Lung (tissue), 12 donors: Measurements from ENCODE around the gene CCDC27. TPM values are rescaled to one million over a fixed set of nuclear protein-coding genes. Genes with fewer than 3 reads are reported as not detected.
"Not testable (repeated sequence)": the region's sequence is repeated elsewhere in the genome, so short reads cannot be mapped to it uniquely, and the experiment has no call there.

ENCODE experiments used
- ATAC-seq: fragments of 200-7000 bp; cut with Tn5 transposase; one replicate; pipeline ENCODE4 v1.9.1; 2020; ENCODE audit warnings: moderate number of reproducible peaks; ENCODE audit not compliant: insufficient read depth, low FRiP score
- DNase-seq, 3 donors: peaks; one replicate each; pipeline ENCODE4 v3.0.0-alpha.2; 2013 to 2017
- H3K27ac ChIP-seq, 2 donors: one replicate each; pipeline ENCODE4 v1.5.1; 2013; ENCODE audit warnings: mild to moderate bottlenecking in 2 of 2, moderate library complexity in 2 of 2, control low read depth in 1 of 2, inconsistent platforms in 1 of 2, low read depth in 1 of 2, low read length in 1 of 2
- H3K27me3 ChIP-seq, 3 donors: one replicate each; pipeline ENCODE4 v1.5.1; 2013; ENCODE audit warnings: low read length in 2 of 3; ENCODE audit not compliant: control insufficient read depth in 3 of 3, insufficient read depth in 3 of 3
- H3K36me3 ChIP-seq, 4 donors: one replicate each; pipeline ENCODE4 v1.5.1; 2013; ENCODE audit warnings: low read length in 4 of 4, mild to moderate bottlenecking in 1 of 4, moderate library complexity in 1 of 4; ENCODE audit not compliant: control insufficient read depth in 4 of 4, insufficient read depth in 4 of 4
- H3K4me1 ChIP-seq, 5 donors: one replicate each; pipeline ENCODE4 v1.5.1; 2013; ENCODE audit warnings: low read length in 5 of 5, mild to moderate bottlenecking in 2 of 5, moderate library complexity in 1 of 5; ENCODE audit not compliant: control insufficient read depth in 5 of 5, insufficient read depth in 5 of 5
- H3K4me3 ChIP-seq: one replicate; pipeline ENCODE4 v1.5.1; 2013; ENCODE audit warnings: mild to moderate bottlenecking, control low read depth, moderate library complexity
- H3K9ac ChIP-seq, 2 donors: one replicate each; pipeline ENCODE4 v1.5.1; 2013; ENCODE audit warnings: low read length in 2 of 2, control low read depth in 1 of 2; ENCODE audit not compliant: insufficient read depth in 1 of 2
- H3K9me3 ChIP-seq, 4 donors: one replicate each; pipeline ENCODE4 v1.5.1; 2013; ENCODE audit warnings: low read length in 3 of 4, mild to moderate bottlenecking in 1 of 4, moderate library complexity in 1 of 4; ENCODE audit not compliant: control insufficient read depth in 4 of 4, insufficient read depth in 3 of 4
- CTCF ChIP-seq: IDR thresholded peaks from 2 replicates; pipeline ENCODE4 v1.5.1; 2012; ENCODE audit warnings: mild to moderate bottlenecking; ENCODE audit errors: control extremely low read depth, extremely low read depth
- WGBS, 2 donors: extraction: QIAGEN DNeasy Blood & Tissue Kit; methylation state at CpG; one replicate each; pipeline ENCODE4 v1.1.7; 2013; 5-methylcytosine and 5-hydroxymethylcytosine counted together
- polyA plus RNA-seq, 2 donors: library from polyadenylated mRNA; stranded (reverse); fragments of 200-250 nt; gene quantifications; one replicate each; pipeline ENCODE4 v1.2.1, GENCODE V29; 2013
- total RNA-seq, 2 donors: library from RNA; depleted of rRNA in 1 of 2; stranded (reverse); fragments of >200 nt in 1 of 2; gene quantifications; one replicate each; pipeline ENCODE4 v1.2.1, GENCODE V29; 2014 to 2021
- donor health status: control.
- donor health status: control.
- donor health status: Bipolar disorder and iron deficiency.
- donor health status: healthy.
- donor health status: DM: yes; HTN: yes; CAD: no.

CCDC27 gene
- total and polyA plus RNA-seq, 4 donors = not detected

GRCh38 chr1:3803905-3804626 lies 51.8 kb downstream of the CCDC27 start:
- WGBS, 2 donors = 73 to 85% methylated on average over 19 of the region's 19 CpGs
- no peaks in the 10 kb centered on the region for H3K36me3 ChIP-seq
- H3K4me1 ChIP-seq = no peaks in the 10 kb centered on the region
- H3K9me3 ChIP-seq = peaks cover 0 to 2% (median 0%) of the 10 kb centered on the region in 4 donors
- DNase-seq = no peak
- H3K9ac ChIP-seq = no peak overlapping the region
- H3K4me3 ChIP-seq = no peak overlapping the region
- peaks cover 2 to 5% (median 2%) of the 10 kb centered on the region in 3 donors for H3K27me3 ChIP-seq
- ATAC-seq = no peak
- TF ChIP-seq CTCF = no peak
- no peak overlapping the region for H3K27ac ChIP-seq

GRCh38 chr1:3804627-3804944 lies 52.3 kb downstream of the CCDC27 start:
- not testable (repeated sequence) for H3K27ac ChIP-seq, H3K4me3 ChIP-seq, H3K27me3 ChIP-seq, H3K9me3 ChIP-seq, DNase-seq, H3K4me1 ChIP-seq, ATAC-seq, H3K9ac ChIP-seq, H3K36me3 ChIP-seq
- WGBS, 2 donors = 67 to 69% methylated on average over 7 of the region's 7 CpGs

GRCh38 chr1:3805038-3805437 lies 52.8 kb downstream of the CCDC27 start:
- no peak overlapping the region for H3K9ac ChIP-seq
- H3K9me3 ChIP-seq = peaks cover 0 to 4% (median 0%) of the 10 kb centered on the region in 4 donors
- no peaks in the 10 kb centered on the region for H3K4me1 ChIP-seq
- peaks cover 0 to 2% (median 2%) of the 10 kb centered on the region in 3 donors for H3K27me3 ChIP-seq
- ATAC-seq = no peak
- TF ChIP-seq CTCF = no peak
- 86 to 88% methylated on average over 11 of the region's 11 CpGs for WGBS, 2 donors
- no peak overlapping the region for H3K27ac ChIP-seq
- no peak for DNase-seq
- no peak overlapping the region for H3K4me3 ChIP-seq
- no peaks in the 10 kb centered on the region for H3K36me3 ChIP-seq

GRCh38 chr1:3807769-3808168 lies 55.5 kb downstream of the CCDC27 start:
- Histone ChIP-seq H3K9ac (no peak overlapping the region), H3K27ac (no peak overlapping the region), H3K4me3 (no peak overlapping the region), H3K4me1 (no peaks in the 10 kb centered on the region), H3K27me3 (no peaks in the 10 kb centered on the region), H3K36me3 (no peaks in the 10 kb centered on the region), H3K9me3 (peaks cover 0 to 4% (median 0%) of the 10 kb centered on the region in 4 donors)
- DNase-seq (no peak), ATAC-seq (no peak)
- TF ChIP-seq CTCF = no peak
- WGBS, 2 donors = 67 to 83% methylated on average over 5 of the region's 5 CpGs
